Uterus (tissue), 2 donors: Measurements from ENCODE around the gene KCNAB2.

Source experiments
- POLR2A ChIP-seq, 2 donors: fragments of 450-650 bp; IDR thresholded peaks; one replicate each; pipeline ENCODE4 v1.6.1; 2016; ENCODE audit warnings: antibody characterized with exemption in 2 of 2, mild to moderate bottlenecking in 1 of 2, moderate library complexity in 1 of 2
- TF ChIP-seq, protein P1 (sequence below), 4 experiments: fragments of 200-600 bp in 2 of 4; fragments of 450-650 bp in 2 of 4; sonication (generic) in 2 of 4; IDR thresholded peaks; one replicate each; pipeline ENCODE4 v1.5.1; 2016 to 2019; ENCODE audit warnings: antibody characterized with exemption in 4 of 4, mild to moderate bottlenecking in 2 of 4, moderate library complexity in 1 of 4

DNA sequence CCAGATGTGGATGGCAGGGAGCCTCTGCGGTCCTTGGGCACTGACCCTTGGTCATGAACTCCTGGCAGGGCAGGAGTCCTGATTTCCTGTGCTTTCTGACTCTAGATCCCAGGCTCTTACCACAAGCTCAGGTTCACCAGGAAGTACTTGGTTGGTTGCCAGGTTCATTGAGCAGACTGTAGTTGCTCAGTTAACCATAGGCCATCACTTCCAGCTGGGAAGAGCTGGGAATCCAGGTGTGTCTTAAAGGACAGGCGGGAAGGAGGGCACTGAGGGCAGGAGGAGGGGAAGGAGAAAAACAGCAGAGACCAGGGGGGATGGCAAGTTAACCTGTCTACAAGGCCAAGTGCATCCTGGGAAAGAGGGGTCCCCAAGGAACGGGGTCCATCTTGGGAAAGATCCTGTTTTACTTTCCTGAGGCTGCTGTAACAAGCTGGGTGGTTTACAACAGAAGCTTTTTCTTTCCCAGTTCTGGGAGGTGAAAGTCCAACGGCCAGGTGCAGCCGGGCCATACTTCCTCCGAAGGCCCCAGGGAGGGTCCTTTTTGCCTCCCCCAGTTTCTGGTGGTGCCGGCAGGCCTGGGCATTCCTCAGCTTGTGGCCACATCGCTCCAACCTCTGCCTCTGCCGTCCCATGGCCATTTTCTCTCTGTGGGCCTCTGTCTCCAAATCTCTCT, 11.6 kb downstream of the KCNAB2 start:
- TF ChIP-seq, protein P1, sequence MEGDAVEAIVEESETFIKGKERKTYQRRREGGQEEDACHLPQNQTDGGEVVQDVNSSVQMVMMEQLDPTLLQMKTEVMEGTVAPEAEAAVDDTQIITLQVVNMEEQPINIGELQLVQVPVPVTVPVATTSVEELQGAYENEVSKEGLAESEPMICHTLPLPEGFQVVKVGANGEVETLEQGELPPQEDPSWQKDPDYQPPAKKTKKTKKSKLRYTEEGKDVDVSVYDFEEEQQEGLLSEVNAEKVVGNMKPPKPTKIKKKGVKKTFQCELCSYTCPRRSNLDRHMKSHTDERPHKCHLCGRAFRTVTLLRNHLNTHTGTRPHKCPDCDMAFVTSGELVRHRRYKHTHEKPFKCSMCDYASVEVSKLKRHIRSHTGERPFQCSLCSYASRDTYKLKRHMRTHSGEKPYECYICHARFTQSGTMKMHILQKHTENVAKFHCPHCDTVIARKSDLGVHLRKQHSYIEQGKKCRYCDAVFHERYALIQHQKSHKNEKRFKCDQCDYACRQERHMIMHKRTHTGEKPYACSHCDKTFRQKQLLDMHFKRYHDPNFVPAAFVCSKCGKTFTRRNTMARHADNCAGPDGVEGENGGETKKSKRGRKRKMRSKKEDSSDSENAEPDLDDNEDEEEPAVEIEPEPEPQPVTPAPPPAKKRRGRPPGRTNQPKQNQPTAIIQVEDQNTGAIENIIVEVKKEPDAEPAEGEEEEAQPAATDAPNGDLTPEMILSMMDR (IDR thresholded peaks at IDR 0.05) = no peak
- no peak for TF ChIP-seq POLR2A (IDR thresholded peaks at IDR 0.05)
